HTR-8/SVneo (cell line): ENCODE results near the gene LSS.

Source experiments
- DNase-seq: peaks from one replicate; pipeline ENCODE4 v3.0.0; 2011; ENCODE audit warnings: low spot score, mixed read lengths; ENCODE audit not compliant: insufficient read length
- FAIRE-seq: peaks from 2 replicates; lab custom pipeline; 2011; peaks lifted over from hg19 to GRCh38; lab: Jason Lieb, UNC

The LSS gene

GRCh38 chr21:46159390-46159789 lies 69.2 kb downstream of the LSS start:
- FAIRE-seq (no peak), DNase-seq (no peak)

DNA sequence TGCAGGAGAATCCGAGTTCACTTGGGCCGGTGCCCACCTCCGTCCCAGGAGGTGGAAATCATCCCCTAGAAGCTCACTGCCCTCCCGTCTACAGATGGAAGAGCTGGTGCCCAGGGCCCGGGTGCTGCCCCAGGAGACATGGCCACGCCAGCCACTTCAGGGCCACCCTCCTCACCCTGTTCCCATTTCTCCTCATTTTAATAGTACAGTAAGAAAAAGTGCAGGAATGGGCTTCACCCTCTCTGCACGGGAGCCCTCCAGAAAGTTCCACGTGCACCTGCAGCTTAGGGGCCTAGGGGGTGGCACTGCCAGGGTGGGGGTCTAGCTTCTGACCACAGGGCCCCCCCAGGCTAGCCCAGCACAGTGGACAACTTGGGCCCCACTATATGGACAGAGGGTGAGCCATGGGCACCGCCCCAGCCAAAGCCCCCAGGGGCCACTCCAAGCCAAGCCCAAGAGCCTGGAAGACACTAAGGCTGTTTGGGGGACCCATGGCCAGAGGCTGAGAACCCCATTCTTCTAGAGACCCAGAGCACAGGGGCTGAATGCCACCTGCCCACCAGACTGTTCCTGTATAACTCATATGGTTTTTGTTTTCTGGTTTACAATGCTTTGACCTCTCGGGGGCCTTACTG lies 69.8 kb downstream of the LSS start:
- no peak for DNase-seq
- no peak for FAIRE-seq

DNA sequence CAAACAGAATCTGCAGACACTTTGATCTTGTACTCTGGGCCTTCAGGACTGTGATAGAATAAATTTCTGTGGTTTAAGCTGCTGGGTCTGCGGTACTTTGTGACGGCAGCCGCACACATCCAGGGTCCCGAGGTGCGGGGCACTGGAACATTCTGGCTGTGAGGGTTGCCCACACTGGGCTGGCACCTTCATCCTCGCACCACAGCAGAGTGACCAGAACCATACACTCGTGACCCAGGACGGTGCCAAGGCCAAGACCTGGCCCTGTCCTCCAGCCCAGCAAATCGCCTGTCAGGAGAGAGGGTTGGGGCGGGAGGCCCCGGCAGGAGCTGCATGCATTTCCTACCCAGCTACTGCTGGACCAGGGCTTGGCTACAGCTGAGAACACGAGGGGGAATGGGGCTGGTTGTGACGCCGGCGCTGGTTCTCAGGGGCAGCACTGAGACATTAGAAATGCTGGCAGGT lies 70.6 kb downstream of the LSS start:
- FAIRE-seq (no peak), DNase-seq (no peak)

GRCh38 chr21:46157396-46157986 lies 71.1 kb downstream of the LSS start:
- FAIRE-seq = no peak
- no peak for DNase-seq

DNA sequence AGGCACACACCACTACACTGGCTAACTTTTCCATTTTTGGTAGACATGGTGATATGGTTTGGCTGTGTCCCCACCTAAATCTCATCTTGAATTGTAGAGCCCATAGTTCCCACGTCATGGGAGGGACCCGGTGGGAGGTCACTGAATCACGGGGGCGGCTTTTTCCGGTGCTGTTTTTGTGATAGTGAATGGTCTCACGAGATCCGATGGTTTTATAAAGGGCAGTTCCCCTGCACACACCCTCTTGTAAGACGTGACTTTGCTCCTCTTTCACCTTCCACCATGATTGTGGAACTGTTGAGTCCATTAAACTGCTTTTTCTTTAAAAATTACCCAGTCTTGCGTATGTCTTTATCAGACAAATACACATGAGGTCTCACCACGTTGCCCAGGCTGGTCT lies 71.9 kb downstream of the LSS start:
- FAIRE-seq (no peak), DNase-seq (no peak)

- no peak for DNase-seq
- no peak for FAIRE-seq
These were observed 72.3 kb downstream of the LSS start for GRCh38 chr21:46156378-46156645.

DNA sequence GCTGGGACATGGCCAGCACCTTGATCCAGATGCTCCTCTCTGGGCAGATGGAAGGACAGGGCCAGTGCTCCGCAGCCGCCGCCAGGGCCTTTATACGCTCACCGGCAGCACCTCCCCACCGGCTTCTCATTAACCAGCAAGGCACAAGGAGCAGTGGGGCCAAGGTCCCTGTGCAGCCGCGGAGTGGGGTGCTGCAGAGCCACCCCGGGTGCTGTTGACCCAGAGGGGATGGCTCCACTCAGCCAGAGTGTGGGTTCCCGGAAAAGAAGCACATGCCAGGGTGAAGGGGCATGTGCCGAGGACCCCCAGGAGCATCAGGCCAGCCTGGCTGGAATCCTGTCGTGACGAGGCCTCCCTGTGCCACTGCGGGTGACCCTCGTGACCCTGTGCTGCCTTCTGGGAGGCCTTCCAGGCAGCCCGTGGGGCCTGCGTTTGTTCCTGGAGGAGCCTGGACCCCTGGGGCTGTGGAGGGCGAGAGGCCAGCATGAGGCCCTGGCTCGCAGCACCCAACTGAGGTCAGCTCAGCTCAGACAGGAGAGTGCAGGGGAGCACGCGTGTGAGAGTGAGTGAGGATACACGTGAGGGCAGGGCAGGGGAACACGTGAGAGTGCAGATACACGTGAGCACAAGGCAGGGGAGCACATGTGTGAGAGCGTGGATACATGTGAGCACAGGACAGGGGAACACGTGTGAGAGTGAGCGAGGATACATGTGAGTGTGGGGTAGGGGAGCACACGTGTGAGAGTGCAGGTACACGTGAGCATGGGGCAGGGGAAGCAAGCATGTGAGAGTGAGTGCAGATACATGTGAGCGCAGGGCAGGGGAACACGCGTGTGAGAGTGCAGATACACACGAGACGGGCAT lies 72.8 kb downstream of the LSS start, which contains the start of gene FTCD:
Gene FTCD (minus strand): TSS at position 66 of the 864 bp plus-strand sequence. CDS start 56 bp downstream, at position 10.
- FAIRE-seq (peak; percentile 83), DNase-seq (no peak)

DNA sequence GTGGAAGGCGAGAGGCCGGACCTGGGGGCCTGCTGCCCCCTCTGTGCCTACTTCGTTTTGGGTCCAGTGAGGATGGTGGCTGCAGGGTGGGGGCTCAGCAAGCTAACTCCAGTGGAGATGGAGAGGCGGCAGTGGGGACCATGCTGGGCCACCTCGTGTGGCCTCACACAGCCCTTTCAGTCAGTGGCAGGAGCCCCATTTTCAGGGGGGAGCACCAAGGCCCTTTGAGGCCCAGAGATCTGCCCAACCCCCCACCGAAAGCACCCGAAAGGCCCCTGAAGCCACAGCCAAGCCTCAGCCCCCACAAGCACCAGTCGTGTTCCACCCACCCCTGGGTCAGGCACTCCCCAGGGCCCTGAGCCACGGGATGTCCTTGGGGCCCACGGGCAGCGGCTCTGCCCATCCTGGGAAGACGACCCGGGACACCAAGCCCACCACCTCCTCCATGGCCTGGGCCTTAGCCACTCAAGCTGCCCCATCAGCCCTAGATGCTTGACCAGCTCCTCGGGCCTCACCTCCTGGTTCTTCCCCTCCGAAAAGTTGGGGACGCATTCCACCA lies 73.5 kb downstream of the LSS start:
- no peak for DNase-seq
- FAIRE-seq = no peak

- FAIRE-seq (no peak), DNase-seq (no peak)
These were observed 74.2 kb downstream of the LSS start for GRCh38 chr21:46154155-46154954.

GRCh38 chr21:46153247-46154154 lies 75.1 kb downstream of the LSS start:
- no peak for DNase-seq
- no peak for FAIRE-seq

DNA sequence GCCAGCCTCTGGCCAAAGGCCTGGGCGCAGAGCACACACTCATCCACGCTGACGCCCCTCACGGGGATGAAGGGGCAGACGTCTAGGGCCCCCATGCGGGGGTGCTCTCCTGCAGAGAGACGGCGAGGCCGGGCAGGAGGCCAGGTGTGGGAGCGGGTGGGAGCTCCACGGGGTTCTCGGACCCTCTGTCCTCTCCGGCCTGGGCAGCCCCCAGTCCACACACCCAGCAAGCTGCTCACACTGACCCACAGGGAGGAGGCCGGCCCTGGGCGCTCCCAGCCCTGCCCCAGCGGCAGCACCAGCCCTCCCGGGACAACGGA lies 75.7 kb downstream of the LSS start:
- FAIRE-seq (no peak), DNase-seq (no peak)

- no peak for FAIRE-seq
These were observed 76.3 kb downstream of the LSS start for GRCh38 chr21:46151989-46152926.

GRCh38 chr21:46151261-46151988 lies 77.1 kb downstream of the LSS start:
- no peak for DNase-seq
- no peak for FAIRE-seq

More at GRCh38 chr21:46151989-46152926, 76.3 kb downstream of the LSS start:
- DNase-seq = no peak

- FAIRE-seq (no peak), DNase-seq (no peak)
These were observed 78.0 kb downstream of the LSS start for GRCh38 chr21:46150491-46151121.

- FAIRE-seq (no peak), DNase-seq (no peak)
These were observed 78.5 kb downstream of the LSS start for GRCh38 chr21:46150073-46150472.

DNA sequence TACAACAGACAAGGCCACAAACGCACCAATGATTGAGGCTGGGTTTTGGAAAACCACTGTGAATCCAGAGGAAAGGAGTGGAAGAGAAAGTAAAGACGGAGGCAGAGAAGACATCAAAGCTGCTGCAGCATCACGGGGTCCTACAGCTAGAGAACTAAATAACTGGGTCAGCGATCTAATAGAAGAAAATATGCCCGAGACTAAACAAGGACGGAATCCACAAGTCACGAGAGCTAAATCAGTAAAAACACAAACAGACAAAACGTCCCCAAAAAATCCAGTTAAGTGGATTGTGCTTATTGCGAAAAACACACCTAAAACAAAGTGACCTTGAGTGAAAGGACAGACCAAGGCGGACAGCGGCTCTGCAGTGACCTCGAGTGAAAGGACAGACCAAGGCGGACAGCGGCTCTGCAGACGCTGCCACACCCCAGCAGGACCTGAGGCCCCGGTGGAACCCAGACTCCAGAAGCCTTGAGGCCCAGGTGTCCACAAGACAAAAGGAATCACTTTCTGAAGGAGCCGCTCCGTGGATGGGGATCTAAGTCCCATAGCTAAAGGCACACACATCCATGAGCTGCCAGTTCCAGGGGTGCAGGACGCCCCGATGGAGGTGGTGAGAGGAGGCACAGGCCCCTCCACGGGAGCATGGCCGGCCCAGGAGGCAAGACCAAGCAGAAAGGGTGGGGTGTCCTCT lies 79.2 kb downstream of the LSS start:
- no peak for FAIRE-seq
- DNase-seq = no peak

DNA sequence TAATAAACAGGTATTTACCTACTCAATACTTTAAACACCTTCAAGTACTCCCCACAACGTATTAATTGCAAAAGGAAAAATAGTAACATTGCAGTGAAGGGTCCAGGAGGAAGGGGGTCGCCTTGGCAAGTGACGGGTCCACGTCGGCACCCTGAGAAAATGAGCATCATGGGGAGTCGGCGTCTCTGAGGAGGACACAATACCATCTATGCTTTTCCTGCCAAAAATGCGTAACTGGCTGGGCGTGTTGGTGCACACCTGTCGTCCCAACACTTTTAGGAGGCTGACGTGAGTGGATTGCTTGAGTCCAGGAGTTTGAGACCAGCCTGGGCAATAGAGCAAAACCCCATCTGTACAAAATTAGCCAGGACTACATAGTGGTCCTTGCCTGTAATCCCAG lies 80.5 kb downstream of the LSS start:
- DNase-seq = no peak
- no peak for FAIRE-seq
